Stimulated activated CD8-positive, alpha-beta memory T cell treated with anti-CD3 and anti-CD28 coated beads, Interleukin-4, amount 100 ng/mL, for 48 hours (primary cell): ENCODE results near the gene PECR.
"Not testable (repeated sequence)": the region's sequence is repeated elsewhere in the genome, so short reads cannot be mapped to it uniquely, and the experiment has no call there.

ENCODE experiments used
- DNase-seq: peaks from one replicate; pipeline ENCODE4 v3.0.0-alpha.2; 2020

The PECR gene

GRCh38 chr2:216103213-216103612, 21.6 kb upstream of the PECR start:
- no peak for DNase-seq

GRCh38 chr2:216101109-216101508, 19.5 kb upstream of the PECR start:
- no peak for DNase-seq

GRCh38 chr2:216098421-216099334, 17.1 kb upstream of the PECR start:
- no peak for DNase-seq

GRCh38 chr2:216094701-216095100, 13.1 kb upstream of the PECR start:
- DNase-seq, result no peak

GRCh38 chr2:216092646-216093045, 11.0 kb upstream of the PECR start:
- DNase-seq, result no peak

GRCh38 chr2:216090369-216090786, 8.8 kb upstream of the PECR start:
- DNase-seq, result no peak

- DNase-seq, result no peak
Observed at GRCh38 chr2:216086207-216086893, 4.7 kb upstream of the PECR start.

- DNase-seq, result no peak
Observed at GRCh38 chr2:216084547-216084946, 2.9 kb upstream of the PECR start.

GRCh38 chr2:216083464-216084281, 2.1 kb upstream of the PECR start:
- DNase-seq, result no peak

GRCh38 chr2:216082805-216083204, 1.2 kb upstream of the PECR start:
- DNase-seq, result no peak

GRCh38 chr2:216082117-216082711, 605 bp upstream of the PECR start:
- peak; percentile 31 for DNase-seq

GRCh38 chr2:216081012-216081411, 597 bp downstream of the PECR start:
- DNase-seq, result no peak

- DNase-seq, result not testable (repeated sequence)
Observed at GRCh38 chr2:216080048-216080447, 1.6 kb downstream of the PECR start.

GRCh38 chr2:216078776-216079175, 2.8 kb downstream of the PECR start:
- DNase-seq, result no peak

GRCh38 chr2:216075510-216076485, 5.8 kb downstream of the PECR start:
- DNase-seq, result no peak

GRCh38 chr2:216074794-216075193, 6.8 kb downstream of the PECR start:
- DNase-seq, result no peak

- no peak for DNase-seq
Observed at GRCh38 chr2:216074380-216074779, 7.2 kb downstream of the PECR start.

- DNase-seq, result no peak
Observed at GRCh38 chr2:216073773-216074172, 7.8 kb downstream of the PECR start.

GRCh38 chr2:216072473-216072872, 9.1 kb downstream of the PECR start:
- DNase-seq, result no peak

- no peak for DNase-seq
Observed at GRCh38 chr2:216071111-216071851, 10.3 kb downstream of the PECR start.

GRCh38 chr2:216070195-216070594, 11.4 kb downstream of the PECR start:
- DNase-seq, result no peak
